ENCODE data around the gene SPG7.

The SPG7 gene

GRCh38 chr16:89511374-89511773 is 3.2 kb downstream of the SPG7 start:
- DNase-seq (ENCODE audit: low read depth, low spot score), result no peak

DNA sequence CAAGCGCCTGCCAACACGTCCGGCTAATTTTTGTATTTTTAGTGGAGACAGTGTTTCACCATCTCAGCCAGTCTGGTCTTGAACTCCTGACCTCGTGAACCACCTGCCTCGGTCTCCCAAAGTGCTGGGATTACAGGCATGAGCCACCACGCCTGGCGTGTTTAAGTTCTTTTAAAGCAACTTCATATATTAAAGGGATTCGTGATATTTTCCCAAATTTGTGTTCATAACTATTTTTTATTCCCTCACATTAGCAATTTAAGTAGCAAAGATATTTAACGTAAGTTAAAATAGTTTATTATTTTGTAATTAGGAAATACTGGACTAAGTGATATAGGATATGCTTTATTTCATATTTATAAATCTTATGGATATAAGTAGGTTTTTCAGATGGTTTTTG is 4.2 kb downstream of the SPG7 start:
- DNase-seq (ENCODE audit: low read depth, low spot score), result no peak

GRCh38 chr16:89517128-89517527 is 8.9 kb downstream of the SPG7 start:
- no peak for DNase-seq (ENCODE audit: low read depth, low spot score)

DNA sequence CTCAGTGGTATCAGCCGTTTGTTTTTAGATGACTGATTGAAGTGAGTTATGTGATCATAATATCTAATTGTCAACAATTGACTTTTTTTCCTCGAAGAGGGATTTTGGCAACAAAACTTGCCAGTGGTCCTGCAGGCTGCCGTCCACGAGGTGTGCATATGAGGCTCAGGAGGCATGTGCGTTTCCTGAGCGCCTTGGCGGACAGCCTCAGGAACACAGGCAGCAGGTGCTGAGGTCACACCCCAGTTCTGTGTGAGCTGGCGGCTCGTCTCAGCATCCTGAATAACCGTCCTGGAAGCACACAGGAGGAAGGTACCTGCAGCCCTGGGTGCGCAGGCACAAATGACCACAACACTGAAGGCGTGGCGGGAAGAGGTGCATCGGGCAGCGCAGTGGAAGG is 11.7 kb downstream of the SPG7 start:
- no peak for DNase-seq (ENCODE audit: low read depth, low spot score)

DNA sequence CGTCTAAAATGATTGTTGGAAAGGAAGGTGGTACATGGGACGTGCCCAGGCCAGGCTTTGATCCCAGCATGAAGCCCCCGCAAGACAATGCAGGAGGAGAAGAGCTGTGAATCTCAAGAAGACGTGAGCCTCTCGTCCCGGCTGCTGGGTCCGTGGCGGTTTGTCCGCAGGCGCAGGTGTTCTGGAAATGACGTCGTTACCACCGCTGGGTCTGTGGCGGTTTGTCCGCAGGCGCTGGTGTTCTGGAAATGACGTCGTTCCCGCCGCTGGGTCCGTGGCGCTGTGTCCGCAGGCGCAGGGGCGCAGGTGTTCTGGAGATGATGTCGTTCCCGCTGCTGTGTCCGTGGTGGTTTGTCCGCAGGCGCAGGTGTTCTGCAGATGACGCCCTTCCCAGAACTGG is 14.1 kb downstream of the SPG7 start:
- peak; percentile 71 for DNase-seq (ENCODE audit: low read depth, low spot score)

- DNase-seq (ENCODE audit: low read depth, low spot score), result no peak
Measured at GRCh38 chr16:89523680-89524344, 15.6 kb downstream of the SPG7 start.

DNA sequence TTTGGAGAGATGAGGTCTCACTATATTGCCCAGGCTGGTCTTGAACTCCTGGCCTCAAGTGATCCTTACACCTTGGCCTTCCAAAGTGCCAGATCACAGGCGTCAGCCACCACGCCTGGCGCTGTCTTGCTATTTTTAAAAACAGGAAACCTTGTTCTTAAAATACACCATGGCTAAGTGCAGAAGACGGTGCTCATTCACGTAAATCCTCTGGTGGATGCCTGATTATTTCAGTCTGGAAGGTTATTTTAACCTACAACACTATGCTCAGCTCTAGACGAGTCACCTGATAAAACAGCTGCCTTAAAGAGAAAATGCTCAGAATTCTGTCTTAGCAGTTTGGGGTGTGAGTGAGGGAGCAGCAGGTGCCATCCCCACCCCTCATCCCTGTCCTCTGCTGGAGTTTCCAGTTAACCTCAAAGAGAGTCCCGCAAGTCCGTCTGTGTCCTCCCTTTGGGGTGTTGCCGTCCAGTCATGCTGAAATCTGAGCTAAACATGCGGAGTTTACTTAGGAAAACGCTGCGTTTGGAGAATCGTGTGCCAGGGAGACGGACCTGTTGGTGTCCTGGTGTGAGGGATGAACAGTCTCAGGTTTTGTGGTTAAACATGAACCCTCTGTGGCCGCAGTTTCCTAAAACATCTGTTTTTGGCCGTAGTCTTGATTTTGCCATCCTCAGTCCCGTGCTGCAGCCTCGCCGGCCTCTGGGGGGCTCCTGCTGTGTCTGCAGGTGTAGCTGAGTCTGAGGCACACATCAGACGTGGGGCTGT is 17.1 kb downstream of the SPG7 start:
- DNase-seq (ENCODE audit: low read depth, low spot score), result no peak

GRCh38 chr16:89529097-89529496 is 20.9 kb downstream of the SPG7 start:
- no peak for DNase-seq (ENCODE audit: low read depth, low spot score)

- DNase-seq (ENCODE audit: low read depth, low spot score), result no peak
Measured at GRCh38 chr16:89530401-89531381, 22.5 kb downstream of the SPG7 start.

GRCh38 chr16:89531821-89532526 is 23.8 kb downstream of the SPG7 start:
- DNase-seq (ENCODE audit: low read depth, low spot score), result no peak

DNA sequence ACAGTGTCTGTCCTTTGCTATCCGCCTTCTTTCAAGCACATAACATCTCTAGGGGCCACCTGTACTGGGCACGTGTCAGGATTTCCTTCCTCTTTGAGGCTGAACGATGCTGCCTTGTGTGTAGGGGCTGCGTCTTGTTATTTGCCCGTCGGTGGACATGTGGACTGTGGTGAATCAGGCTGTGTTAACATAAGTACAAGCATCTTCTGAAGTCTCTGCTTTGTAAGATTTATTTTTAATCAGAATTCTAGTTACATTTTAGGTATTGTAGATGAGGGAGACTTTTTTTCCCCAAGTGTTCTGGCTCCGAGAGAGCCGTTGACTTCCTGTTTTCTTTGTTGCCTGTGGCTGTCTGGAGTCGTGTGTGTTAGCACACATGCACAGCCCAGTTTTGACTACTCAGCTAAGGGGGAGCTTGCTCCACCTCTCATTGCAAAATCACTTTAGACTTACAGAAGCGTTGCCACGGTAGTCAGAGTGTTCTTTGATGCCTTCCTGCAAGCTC is 26.1 kb downstream of the SPG7 start:
- DNase-seq (ENCODE audit: low read depth, low spot score), result no peak

GRCh38 chr16:89536371-89536770 is 28.2 kb downstream of the SPG7 start:
- no peak for DNase-seq (ENCODE audit: low read depth, low spot score)

GRCh38 chr16:89536886-89537548 is 28.8 kb downstream of the SPG7 start:
- DNase-seq (ENCODE audit: low read depth, low spot score), result no peak

- DNase-seq (ENCODE audit: low read depth, low spot score), result no peak
Measured at GRCh38 chr16:89537549-89537925, 29.3 kb downstream of the SPG7 start.

GRCh38 chr16:89538286-89538685 is 30.1 kb downstream of the SPG7 start:
- DNase-seq (ENCODE audit: low read depth, low spot score), result no peak

DNA sequence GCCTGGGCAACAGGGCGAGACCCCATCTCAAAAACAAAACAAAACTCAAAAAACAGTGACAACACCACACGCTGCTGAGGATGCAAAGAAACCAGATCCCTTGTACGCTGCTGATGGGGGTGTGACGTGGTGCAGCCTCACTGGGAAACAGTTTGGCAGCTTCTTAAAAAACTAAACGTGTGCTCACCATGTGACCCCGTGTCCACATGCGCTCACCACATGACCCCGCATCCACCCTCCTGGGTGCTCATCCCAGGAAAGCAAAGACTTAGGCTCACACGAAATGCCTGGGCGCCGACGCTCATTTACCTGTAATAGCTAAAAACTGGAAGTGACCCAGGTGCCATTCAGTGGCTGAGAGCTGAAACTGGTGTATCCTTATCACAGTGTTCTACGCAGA is 32.4 kb downstream of the SPG7 start:
- DNase-seq (ENCODE audit: low read depth, low spot score), result no peak

GRCh38 chr16:89541792-89542191 is 33.6 kb downstream of the SPG7 start:
- no peak for DNase-seq (ENCODE audit: low read depth, low spot score)

DNA sequence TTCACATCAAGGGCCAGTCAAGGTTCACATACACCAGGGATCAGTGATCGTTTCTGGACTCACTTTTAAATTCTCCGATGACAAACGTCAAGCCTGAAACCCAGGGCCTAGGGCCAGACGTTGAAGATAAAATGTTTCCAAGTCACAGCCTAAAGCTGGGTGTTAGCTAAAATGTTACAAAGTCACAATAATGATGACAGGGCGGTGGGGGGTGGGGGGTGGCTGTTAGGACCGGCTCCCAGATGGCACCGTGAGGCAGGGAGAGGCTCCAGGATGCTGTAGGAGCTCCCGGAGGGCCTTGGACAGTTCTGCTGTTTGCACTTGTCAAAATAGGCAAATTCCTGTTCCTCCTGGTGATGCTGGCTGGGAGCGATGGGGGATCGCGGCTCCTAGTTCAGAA is 35.9 kb downstream of the SPG7 start:
- no peak for DNase-seq (ENCODE audit: low read depth, low spot score)

DNA sequence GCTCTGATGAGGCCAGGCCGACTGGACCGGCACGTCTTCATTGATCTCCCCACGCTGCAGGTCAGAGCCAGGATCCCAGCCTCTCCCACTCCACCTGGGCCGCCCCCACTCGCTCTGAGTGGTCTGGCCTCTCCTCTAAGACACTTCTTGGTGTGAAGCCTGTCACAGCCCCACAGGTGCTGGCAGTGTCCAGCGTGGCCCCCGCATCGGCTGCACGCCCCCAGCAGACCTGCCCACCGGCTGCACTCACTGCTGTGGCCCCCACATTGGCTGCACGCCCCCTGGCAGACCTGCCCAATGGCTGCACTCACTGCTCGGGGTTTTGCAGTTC is 36.5 kb downstream of the SPG7 start:
- DNase-seq (ENCODE audit: low read depth, low spot score), result no peak

GRCh38 chr16:89545044-89545830 is 37.0 kb downstream of the SPG7 start:
- DNase-seq (ENCODE audit: low read depth, low spot score), result no peak
